Naive thymus-derived CD4-positive, alpha-beta T cell (primary cell): Measurements from ENCODE around the gene NLRP2B. TPM values are rescaled to one million over a fixed set of nuclear protein-coding genes. Genes with fewer than 3 reads are reported as not detected.

ENCODE experiments used
- ATAC-seq: fragments of 150-1000 bp; cut with Tn5 transposase; 2 replicates; pipeline ENCODE4 v1.10.0; 2021; ENCODE audit warnings: mild to moderate bottlenecking, moderate library complexity
- CTCF ChIA-PET: fragments of 350-600 bp; sonication (Branson Sonifier 250); formaldehyde crosslinking; loops from one replicate; lab custom pipeline; 2021; ENCODE audit warnings: antibody characterized with exemption; lab: Charles Lee
- POLR2A ChIA-PET: fragments of 350-600 bp; sonication (Branson Sonifier 250); formaldehyde crosslinking; loops from one replicate; lab custom pipeline; 2021; ENCODE audit warnings: antibody characterized with exemption, inconsistent platforms; lab: Charles Lee
- DNase-seq, 9 donors: peaks; one replicate each; pipeline versions ENCODE4 v3.0.0 to v3.0.0-alpha.2; 2020 to 2022; ENCODE audit warnings: mixed read lengths in 1 of 9
- H3K27ac ChIP-seq: one replicate; pipeline ENCODE4 v1.7.0; 2013; ENCODE audit warnings: mild to moderate bottlenecking, low read depth, low read length, moderate library complexity
- H3K27me3 ChIP-seq, 2 donors: one replicate each; pipeline ENCODE4 v1.7.0; 2013; ENCODE audit warnings: low read length in 2 of 2, mild to moderate bottlenecking in 2 of 2, moderate library complexity in 2 of 2; ENCODE audit not compliant: control insufficient read depth in 2 of 2, insufficient read depth in 2 of 2
- H3K36me3 ChIP-seq, 3 experiments: 1 replicate in 2 of 3; 2 replicates in 1 of 3; pipeline ENCODE4 v1.7.0; 2013; ENCODE audit warnings: low read length in 3 of 3, mild to moderate bottlenecking in 3 of 3, moderate library complexity in 1 of 3; ENCODE audit not compliant: insufficient read depth in 3 of 3, control insufficient read depth in 2 of 3
- H3K4me1 ChIP-seq, 2 donors: one replicate each; pipeline ENCODE4 v1.7.0; 2013; ENCODE audit warnings: low read length in 2 of 2, mild to moderate bottlenecking in 2 of 2, moderate library complexity in 1 of 2; ENCODE audit not compliant: control insufficient read depth in 2 of 2, insufficient read depth in 2 of 2
- H3K4me3 ChIP-seq: 2 replicates; pipeline ENCODE4 v1.7.0; 2013; ENCODE audit warnings: mild to moderate bottlenecking, low read length
- H3K9me3 ChIP-seq, 3 experiments: 1 replicate in 2 of 3; 2 replicates in 1 of 3; pipeline ENCODE4 v1.7.0; 2013; ENCODE audit warnings: low read length in 3 of 3; ENCODE audit not compliant: control insufficient read depth in 2 of 3
- H3K27ac Mint-ChIP-seq, 9 donors: one replicate each; pipeline ENCODE4 v1.8.0; 2020 to 2022; ENCODE audit warnings: mixed read lengths in 9 of 9, mild to moderate bottlenecking in 8 of 9, moderate library complexity in 5 of 9, inconsistent platforms in 2 of 9
- H3K27me3 Mint-ChIP-seq, 5 donors: one replicate each; pipeline ENCODE4 v1.8.0; 2021 to 2022; ENCODE audit warnings: mixed read lengths in 5 of 5, mild to moderate bottlenecking in 1 of 5
- H3K36me3 Mint-ChIP-seq, 5 donors: one replicate each; pipeline ENCODE4 v1.8.0; 2020 to 2022; ENCODE audit warnings: mixed read lengths in 5 of 5, mild to moderate bottlenecking in 3 of 5, inconsistent platforms in 1 of 5
- H3K4me1 Mint-ChIP-seq, 7 donors: one replicate each; pipeline ENCODE4 v1.8.0; 2020 to 2022; ENCODE audit warnings: mixed read lengths in 7 of 7, mild to moderate bottlenecking in 3 of 7, inconsistent platforms in 1 of 7
- H3K4me3 Mint-ChIP-seq, 10 donors: one replicate each; pipeline ENCODE4 v1.8.0; 2020 to 2022; ENCODE audit warnings: mild to moderate bottlenecking in 10 of 10, mixed read lengths in 10 of 10, moderate library complexity in 6 of 10, inconsistent platforms in 2 of 10
- H3K9me3 Mint-ChIP-seq, 11 donors: one replicate each; pipeline ENCODE4 v1.8.0; 2020 to 2022; ENCODE audit warnings: mixed read lengths in 11 of 11, mild to moderate bottlenecking in 4 of 11, inconsistent platforms in 1 of 11, moderate library complexity in 1 of 11
- intact Hi-C, 2 donors: fragments of 100-400 bp; cut with micrococcal nuclease; formaldehyde crosslinking; loops; one replicate each; pipeline ENCODE4 v1.15.1; 2023
- polyA plus RNA-seq, 2 donors: library from polyadenylated mRNA; unstranded; fragments of 300-500 nt; fragmentation: Illumina TruSeq; gene quantifications; one replicate each; pipeline ENCODE4 v1.2.3, GENCODE V29; 2021
- total RNA-seq, 6 experiments: library from RNA in 5 of 6; stranded (reverse) in 5 of 6; gene quantifications; 1 replicate in 5 of 6; 2 replicates in 1 of 6; pipeline ENCODE4 v1.2.3 and lab custom pipeline; 2021 to 2026

Gene NLRP2B
- total and polyA plus RNA-seq, 7 experiments from 2014 or later = not detected

DNA sequence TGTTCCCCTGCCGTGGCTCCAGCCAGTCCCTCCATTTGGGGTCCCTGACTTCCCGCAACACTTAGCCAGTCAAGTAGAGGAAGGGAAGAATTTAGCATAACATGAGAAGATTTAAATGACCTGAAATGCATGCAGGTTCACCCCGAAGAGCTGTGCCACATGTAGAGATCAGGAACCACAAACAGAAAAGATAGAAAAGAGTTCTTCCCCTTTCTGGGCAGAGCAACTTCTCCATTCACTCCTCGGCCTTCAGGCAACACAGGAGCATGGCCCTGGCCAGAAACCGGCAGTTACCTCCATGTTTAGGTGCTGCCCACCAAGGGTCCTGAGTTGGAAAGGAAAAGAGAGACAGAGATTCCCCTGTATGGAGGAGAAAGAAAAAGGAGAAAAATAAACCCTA is 5.2 kb downstream of the NLRP2B start:
- H3K27ac Mint-ChIP-seq = no peak overlapping the region
- peaks cover 0 to 1% (median 0%) of the 10 kb centered on the region in 7 donors for H3K4me1 Mint-ChIP-seq
- ChIA-PET POLR2A (no interaction called here), CTCF (no interaction called here)
- no peaks in the 10 kb centered on the region for H3K36me3 ChIP-seq
- no peaks in the 10 kb centered on the region for H3K4me1 ChIP-seq
- no peak overlapping the region for H3K4me3 ChIP-seq
- peaks cover 4 to 29% (median 6%) of the 10 kb centered on the region in 11 donors for H3K9me3 Mint-ChIP-seq
- no peaks in the 10 kb centered on the region for H3K27me3 ChIP-seq
- intact Hi-C loops = no loop called here
- H3K27ac ChIP-seq = no peak overlapping the region
- H3K27me3 Mint-ChIP-seq = no peaks in the 10 kb centered on the region
- H3K36me3 Mint-ChIP-seq = peaks cover 0 to 5% (median 0%) of the 10 kb centered on the region in 5 donors
- H3K4me3 Mint-ChIP-seq = no peak overlapping the region
- DNase-seq (no peak), ATAC-seq (no peak)
- H3K9me3 ChIP-seq = peaks cover 0 to 5% (median 0%) of the 10 kb centered on the region in 3 experiments

DNA sequence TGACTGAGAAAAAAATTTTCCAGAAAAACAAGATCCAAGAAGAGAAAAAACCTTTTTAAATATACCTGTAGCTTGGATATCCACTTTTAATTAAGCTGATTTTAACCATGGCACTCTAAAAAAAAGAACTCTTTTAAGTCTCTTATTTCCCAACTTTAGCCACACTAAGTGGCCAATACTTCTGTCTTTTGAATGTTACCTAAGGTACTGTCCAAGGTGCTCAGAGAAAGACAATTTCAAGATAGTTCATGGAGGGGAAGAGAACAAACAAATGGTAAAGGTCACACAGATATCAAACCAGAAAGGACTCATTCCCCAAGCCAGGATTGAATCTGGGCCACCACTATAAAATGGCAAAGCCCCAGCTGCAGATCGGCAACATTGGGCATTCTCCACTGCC is 10.1 kb downstream of the NLRP2B start:
- POLR2A ChIA-PET = no interaction called here
- CTCF ChIA-PET = no interaction called here

DNA sequence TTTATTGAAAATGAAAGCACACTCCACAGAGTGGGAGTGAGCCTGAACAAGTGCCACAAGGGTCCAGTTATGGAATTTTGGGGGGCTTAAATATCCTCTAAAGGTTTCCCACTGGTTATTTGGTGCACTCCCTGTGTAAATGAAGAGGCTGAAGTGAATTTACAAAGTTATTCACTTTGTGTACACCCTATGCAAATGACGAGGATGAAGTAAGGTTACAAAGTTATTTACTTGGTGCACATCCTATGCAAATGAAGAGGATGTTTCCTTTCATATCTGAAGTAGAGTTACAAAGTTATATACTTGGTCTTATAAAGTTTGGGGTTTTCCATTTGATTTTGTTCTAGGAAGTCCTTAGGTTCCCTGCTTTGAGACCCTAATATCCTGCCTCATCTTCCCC is 13.1 kb downstream of the NLRP2B start:
- Histone ChIP-seq H3K36me3 (no peaks in the 10 kb centered on the region), H3K9me3 (no peaks in the 10 kb centered on the region), H3K27me3 (no peaks in the 10 kb centered on the region), H3K4me1 (no peaks in the 10 kb centered on the region), H3K4me3 (no peak overlapping the region), H3K27ac (no peak overlapping the region)
- H3K9me3 Mint-ChIP-seq = peaks cover 0 to 12% (median 0%) of the 10 kb centered on the region in 11 donors
- intact Hi-C loops = no loop called here
- peaks cover 0 to 1% (median 0%) of the 10 kb centered on the region in 5 donors for H3K27me3 Mint-ChIP-seq
- ChIA-PET POLR2A (no interaction called here), CTCF (no interaction called here)
- DNase-seq = no peak
- H3K4me1 Mint-ChIP-seq = no peaks in the 10 kb centered on the region
- no peak overlapping the region for H3K4me3 Mint-ChIP-seq
- H3K27ac Mint-ChIP-seq = no peak overlapping the region
- no peaks in the 10 kb centered on the region for H3K36me3 Mint-ChIP-seq
- ATAC-seq = no peak

More for the DNA sequence above, 10.1 kb downstream of the NLRP2B start:
- Histone ChIP-seq H3K4me1 (no peaks in the 10 kb centered on the region), H3K27me3 (no peaks in the 10 kb centered on the region), H3K36me3 (no peaks in the 10 kb centered on the region), H3K27ac (no peak overlapping the region), H3K9me3 (peaks cover 0 to 2% (median 0%) of the 10 kb centered on the region in 3 experiments), H3K4me3 (no peak overlapping the region)
- no peaks in the 10 kb centered on the region for H3K4me1 Mint-ChIP-seq
- intact Hi-C loops = no loop called here
- no peak overlapping the region for H3K27ac Mint-ChIP-seq
- no peak for DNase-seq
- peaks cover 2 to 24% (median 6%) of the 10 kb centered on the region in 11 donors for H3K9me3 Mint-ChIP-seq
- no peak overlapping the region for H3K4me3 Mint-ChIP-seq
- H3K27me3 Mint-ChIP-seq = no peaks in the 10 kb centered on the region
- H3K36me3 Mint-ChIP-seq = peaks cover 0 to 5% (median 0%) of the 10 kb centered on the region in 5 donors
- no peak for ATAC-seq

DNA sequence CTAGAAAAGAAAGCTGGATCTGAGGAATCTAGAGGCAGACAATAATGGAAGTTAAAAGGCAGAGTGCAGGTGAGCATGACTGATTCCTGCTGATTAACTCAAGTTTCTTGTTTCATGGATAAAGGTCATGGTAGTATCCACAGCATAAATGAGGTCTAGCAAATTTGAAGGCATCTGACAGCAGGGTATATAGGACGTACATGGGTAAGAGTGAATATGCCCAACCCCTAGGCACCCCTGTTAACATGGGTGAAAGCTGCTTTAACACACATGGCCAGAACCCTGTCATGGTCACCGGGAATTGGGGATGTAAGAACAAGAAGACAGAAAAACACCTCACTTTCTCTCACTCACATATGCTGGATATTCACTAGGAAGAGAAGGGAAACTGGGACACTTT is 25.0 kb downstream of the NLRP2B start:
- POLR2A ChIA-PET = no interaction called here

DNA sequence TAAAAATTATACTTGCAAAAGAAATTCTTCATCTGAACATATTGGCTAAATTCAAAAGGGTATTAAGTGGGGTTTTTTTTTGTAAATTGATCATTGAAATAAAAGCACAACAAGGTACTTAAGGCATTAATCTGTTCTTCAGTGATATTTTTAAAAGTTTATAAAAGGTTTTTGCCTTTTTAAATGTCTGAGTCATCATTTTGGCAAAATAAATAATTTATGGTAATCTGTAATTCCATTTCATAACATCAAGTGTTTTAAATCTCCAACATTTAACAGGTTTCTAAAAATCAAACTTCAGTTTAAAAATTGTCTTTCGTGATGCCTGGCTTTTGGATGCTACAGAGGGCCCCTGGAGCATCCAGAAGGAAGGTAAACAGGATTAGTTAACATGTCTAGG is 27.4 kb downstream of the NLRP2B start:
- intact Hi-C loops = no loop called here
- H3K36me3 ChIP-seq = no peaks in the 10 kb centered on the region
- H3K4me1 Mint-ChIP-seq = no peaks in the 10 kb centered on the region
- no peaks in the 10 kb centered on the region for H3K27me3 Mint-ChIP-seq
- H3K27ac ChIP-seq = no peak overlapping the region
- H3K27ac Mint-ChIP-seq = no peak overlapping the region
- H3K36me3 Mint-ChIP-seq = peaks cover 0 to 10% (median 0%) of the 10 kb centered on the region in 5 donors
- no peak for ATAC-seq
- no peaks in the 10 kb centered on the region for H3K9me3 ChIP-seq
- ChIA-PET CTCF (no interaction called here), POLR2A (no interaction called here)
- no peaks in the 10 kb centered on the region for H3K4me1 ChIP-seq
- DNase-seq = no peak
- H3K27me3 ChIP-seq = no peaks in the 10 kb centered on the region
- no peak overlapping the region for H3K4me3 Mint-ChIP-seq
- H3K9me3 Mint-ChIP-seq = peaks cover 0 to 19% (median 8%) of the 10 kb centered on the region in 11 donors
- no peak overlapping the region for H3K4me3 ChIP-seq

More for the DNA sequence above, 25.0 kb downstream of the NLRP2B start:
- DNase-seq (no peak), ATAC-seq (no peak)
- H3K27me3 ChIP-seq = no peaks in the 10 kb centered on the region
- H3K9me3 Mint-ChIP-seq = peaks cover 0 to 19% (median 8%) of the 10 kb centered on the region in 11 donors
- intact Hi-C loops = no loop called here
- no peak overlapping the region for H3K4me3 ChIP-seq
- no peaks in the 10 kb centered on the region for H3K4me1 Mint-ChIP-seq
- H3K36me3 Mint-ChIP-seq = peaks cover 0 to 10% (median 0%) of the 10 kb centered on the region in 5 donors
- no peak overlapping the region for H3K27ac Mint-ChIP-seq
- no peaks in the 10 kb centered on the region for H3K9me3 ChIP-seq
- no peak overlapping the region for H3K27ac ChIP-seq
- CTCF ChIA-PET = no interaction called here
- no peaks in the 10 kb centered on the region for H3K4me1 ChIP-seq
- H3K4me3 Mint-ChIP-seq = no peak overlapping the region
- H3K36me3 ChIP-seq = no peaks in the 10 kb centered on the region
- H3K27me3 Mint-ChIP-seq = no peaks in the 10 kb centered on the region

DNA sequence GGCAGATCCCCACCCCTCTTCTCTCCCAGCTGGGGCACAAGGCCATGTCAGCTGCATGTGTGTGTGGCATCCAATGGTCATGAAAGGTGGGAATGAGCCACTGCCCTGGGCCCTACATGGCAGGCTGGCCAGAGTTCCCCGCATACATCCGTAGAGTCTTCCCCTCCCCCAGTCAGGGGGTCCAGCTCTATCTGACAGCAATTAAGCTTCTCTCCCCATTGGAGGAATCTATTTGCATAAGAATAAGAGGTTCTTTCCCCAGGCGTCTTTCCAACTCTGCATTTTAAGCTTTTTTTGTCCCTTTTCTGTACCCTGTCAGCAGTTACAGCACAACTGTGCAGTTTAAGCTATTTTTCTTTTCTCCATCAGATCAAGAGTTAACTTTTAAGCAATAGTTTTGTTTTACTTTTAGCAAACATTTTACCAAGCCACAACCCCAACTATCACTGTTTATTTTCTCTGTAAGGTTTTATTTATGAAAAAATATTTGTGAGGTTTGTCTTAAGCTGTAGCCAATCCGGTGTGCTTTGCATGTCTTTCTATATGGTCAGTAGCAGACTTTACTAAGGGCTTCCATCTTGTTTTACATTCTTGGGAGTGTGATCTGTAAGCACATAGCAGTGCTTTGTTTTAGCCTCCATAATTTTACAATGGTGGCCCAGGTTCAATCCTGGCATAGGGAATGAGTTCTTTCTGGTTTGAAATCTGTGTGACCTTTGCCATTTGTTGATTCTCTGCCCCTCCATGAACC is 28.7 kb downstream of the NLRP2B start:
- DNase-seq = no peak
- Histone ChIP-seq H3K4me3 (no peak overlapping the region), H3K27ac (no peak overlapping the region), H3K4me1 (no peaks in the 10 kb centered on the region), H3K27me3 (no peaks in the 10 kb centered on the region), H3K36me3 (no peaks in the 10 kb centered on the region), H3K9me3 (no peaks in the 10 kb centered on the region)
- ChIA-PET CTCF (no interaction called here), POLR2A (no interaction called here)
- Mint-ChIP-seq H3K27ac (no peak overlapping the region), H3K36me3 (peaks cover 0 to 8% (median 0%) of the 10 kb centered on the region in 5 donors), H3K27me3 (no peaks in the 10 kb centered on the region), H3K9me3 (peaks cover 0 to 17% (median 8%) of the 10 kb centered on the region in 11 donors), H3K4me3 (no peak overlapping the region), H3K4me1 (no peaks in the 10 kb centered on the region)
- intact Hi-C loops = no loop called here
- ATAC-seq = no peak

DNA sequence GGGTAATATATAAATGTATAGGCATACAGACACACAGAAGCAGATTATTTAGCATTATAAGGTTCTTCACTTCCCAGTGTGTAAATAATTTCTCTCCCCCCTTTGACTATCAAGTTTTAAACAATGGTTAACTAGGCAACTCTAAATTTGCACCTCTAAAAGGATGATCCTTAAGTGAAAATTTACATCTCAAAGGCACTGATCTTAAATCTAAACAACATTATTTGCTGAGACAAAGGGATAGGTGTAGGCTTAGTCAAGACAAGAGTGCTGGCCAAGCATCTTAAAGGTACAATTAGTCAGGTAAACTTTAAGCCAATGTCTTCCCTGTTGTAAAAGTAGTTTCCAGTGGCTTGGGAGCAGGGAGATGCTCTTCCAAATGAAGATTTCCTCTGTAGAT is 33.0 kb downstream of the NLRP2B start:
- Histone ChIP-seq H3K27me3 (no peaks in the 10 kb centered on the region), H3K9me3 (no peaks in the 10 kb centered on the region), H3K27ac (no peak overlapping the region), H3K36me3 (no peaks in the 10 kb centered on the region), H3K4me1 (no peaks in the 10 kb centered on the region), H3K4me3 (no peak overlapping the region)
- Mint-ChIP-seq H3K4me1 (no peaks in the 10 kb centered on the region), H3K36me3 (no peaks in the 10 kb centered on the region), H3K27me3 (no peaks in the 10 kb centered on the region), H3K9me3 (peaks cover 0 to 2% (median 0%) of the 10 kb centered on the region in 11 donors), H3K27ac (no peak overlapping the region), H3K4me3 (no peak overlapping the region)
- POLR2A ChIA-PET = no interaction called here
- no peak for DNase-seq
- CTCF ChIA-PET = no interaction called here
- intact Hi-C loops = no loop called here
- ATAC-seq = no peak
